Globus pallidus (tissue), 1 donor: ENCODE measurements around the gene XKR3.
"Not testable (repeated sequence)": the region's sequence is repeated elsewhere in the genome, so short reads cannot be mapped to it uniquely, and the experiment has no call there.

Experiments used
- DNase-seq: peaks from one replicate; pipeline ENCODE4 v3.0.0-alpha.2; 2015; ENCODE audit warnings: low spot score

The XKR3 gene

DNA sequence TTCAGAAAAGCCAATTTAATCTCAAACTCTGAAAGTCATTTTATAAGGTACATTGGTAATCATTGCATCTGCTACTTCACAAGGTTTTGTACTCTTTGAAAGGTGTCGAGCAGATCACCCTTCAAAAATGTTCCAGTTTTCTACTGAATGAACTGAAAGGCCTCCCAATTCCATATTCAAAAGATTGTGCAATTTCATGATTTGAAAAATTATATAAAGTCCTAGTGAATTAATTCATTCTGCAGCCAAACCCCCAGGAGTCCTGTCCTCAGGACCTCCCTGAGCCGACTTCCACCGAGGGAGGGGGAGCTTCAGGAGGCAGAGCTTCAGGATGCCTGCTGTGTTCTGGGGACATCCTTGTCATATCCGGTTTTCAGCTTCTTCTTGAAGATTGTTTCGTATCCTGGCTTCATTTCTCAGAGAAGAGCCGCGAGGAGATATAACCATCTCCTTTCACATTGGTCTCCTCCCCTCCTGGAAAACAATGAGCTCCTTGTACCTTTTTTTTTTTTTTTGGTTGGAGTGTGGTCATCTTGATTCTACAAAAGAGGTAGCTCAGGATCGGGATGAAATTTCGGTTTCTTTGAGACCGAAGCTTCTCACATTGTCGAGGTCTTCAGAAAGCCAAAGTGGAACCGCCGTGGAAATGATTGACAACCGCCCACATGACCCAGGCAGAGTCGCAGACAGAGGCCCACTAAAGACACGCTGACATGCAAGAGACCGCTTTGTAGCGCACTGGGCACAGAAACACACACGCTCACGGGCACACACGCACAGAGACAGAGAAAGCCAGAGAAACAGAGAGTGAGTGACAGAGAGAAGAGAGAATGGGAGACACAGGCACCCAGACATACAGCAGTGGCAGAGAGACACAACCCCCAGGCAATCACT, 77.7 kb downstream of the XKR3 start:
- DNase-seq, result not testable (repeated sequence)

DNA sequence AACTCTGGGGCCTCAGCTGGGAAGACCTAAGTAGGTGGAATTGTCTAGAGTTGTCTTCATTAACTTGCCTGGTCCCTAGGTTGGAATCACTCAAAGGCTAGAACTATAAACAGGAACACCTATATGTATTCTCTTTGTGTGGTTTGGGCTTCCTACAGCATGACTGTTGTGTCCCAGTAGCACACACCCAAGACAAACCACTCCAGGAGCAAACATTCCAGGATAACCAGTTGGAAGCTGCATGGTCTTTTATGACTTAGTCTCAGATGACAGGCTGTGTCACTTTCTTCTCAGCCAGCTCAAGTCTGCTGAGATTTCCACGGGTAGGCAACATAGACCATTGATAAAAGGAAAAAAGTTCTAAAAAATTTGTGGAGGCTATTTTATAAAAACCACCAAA, 90.9 kb downstream of the XKR3 start:
- DNase-seq, result not testable (repeated sequence)
